RWPE2 (cell line): ENCODE measurements around the gene SYMPK.

Source experiments
- ATAC-seq: fragments of 200-7000 bp; cut with Tn5 transposase; 3 replicates; pipeline ENCODE4 v1.9.1; 2021; ENCODE audit warnings: low read depth
- DNase-seq: peaks from one replicate; pipeline ENCODE4 v3.0.0-alpha.2; 2020; ENCODE audit warnings: low spot score
- H3K27ac ChIP-seq: fragments of 450-650 bp; 2 replicates; pipeline ENCODE4 v1.5.1; 2017; ENCODE audit warnings: mild to moderate bottlenecking; ENCODE audit not compliant: poor library complexity, severe bottlenecking
- H3K27me3 ChIP-seq: fragments of 250-450 bp; sonication (Bioruptor Pico); 2 replicates; pipeline ENCODE4 v1.5.1; 2021; ENCODE audit warnings: mild to moderate bottlenecking, moderate library complexity; ENCODE audit not compliant: insufficient read depth, poor library complexity, severe bottlenecking
- H3K36me3 ChIP-seq: fragments of 250-450 bp; sonication (Bioruptor Pico); 2 replicates; pipeline ENCODE4 v1.5.1; 2020; ENCODE audit warnings: low read depth, mild to moderate bottlenecking, moderate library complexity
- H3K4me1 ChIP-seq: fragments of 250-450 bp; sonication (Bioruptor Pico); 2 replicates; pipeline ENCODE4 v1.5.1; 2021; ENCODE audit warnings: mild to moderate bottlenecking, moderate library complexity; ENCODE audit not compliant: insufficient read depth, poor library complexity, severe bottlenecking
- H3K4me3 ChIP-seq: fragments of 250-450 bp; sonication (Bioruptor Pico); 2 replicates; pipeline ENCODE4 v1.5.1; 2021; ENCODE audit warnings: mild to moderate bottlenecking, moderate library complexity; ENCODE audit not compliant: severe bottlenecking
- H3K9me3 ChIP-seq: fragments of 250-450 bp; sonication (Bioruptor Pico); 2 replicates; pipeline ENCODE4 v1.5.1; 2021; ENCODE audit warnings: mild to moderate bottlenecking, moderate library complexity; ENCODE audit not compliant: severe bottlenecking
- TF ChIP-seq, protein P1 (sequence below): fragments of 450-650 bp; IDR thresholded peaks from one replicate; pipeline ENCODE4 v1.5.1; 2017; ENCODE audit warnings: mild to moderate bottlenecking, moderate library complexity; ENCODE audit not compliant: poor library complexity, severe bottlenecking

The SYMPK gene

DNA sequence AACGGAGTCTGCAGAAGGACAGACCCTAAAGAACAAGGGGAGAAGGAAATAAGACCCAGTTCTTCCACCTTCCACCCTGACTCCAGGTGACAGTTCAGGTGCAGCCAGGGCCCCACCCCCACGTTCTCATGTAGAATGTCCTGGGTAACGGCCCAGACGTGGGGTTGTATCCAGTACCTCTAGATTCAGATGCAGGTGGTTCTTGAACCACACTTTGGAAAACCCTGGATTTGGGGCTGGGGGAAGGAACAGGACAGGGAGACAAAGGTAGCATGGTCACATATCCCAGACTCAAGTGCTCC lies 82.8 kb downstream of the SYMPK start:
- ATAC-seq (no peak), DNase-seq (no peak)
- Histone ChIP-seq H3K4me1 (peaks cover 27% of the 10 kb centered on the region), H3K36me3 (peaks cover 21% of the 10 kb centered on the region), H3K9me3 (no peaks in the 10 kb centered on the region), H3K4me3 (no peak overlapping the region), H3K27ac (no peak overlapping the region), H3K27me3 (no peaks in the 10 kb centered on the region)
- TF ChIP-seq, protein P1, sequence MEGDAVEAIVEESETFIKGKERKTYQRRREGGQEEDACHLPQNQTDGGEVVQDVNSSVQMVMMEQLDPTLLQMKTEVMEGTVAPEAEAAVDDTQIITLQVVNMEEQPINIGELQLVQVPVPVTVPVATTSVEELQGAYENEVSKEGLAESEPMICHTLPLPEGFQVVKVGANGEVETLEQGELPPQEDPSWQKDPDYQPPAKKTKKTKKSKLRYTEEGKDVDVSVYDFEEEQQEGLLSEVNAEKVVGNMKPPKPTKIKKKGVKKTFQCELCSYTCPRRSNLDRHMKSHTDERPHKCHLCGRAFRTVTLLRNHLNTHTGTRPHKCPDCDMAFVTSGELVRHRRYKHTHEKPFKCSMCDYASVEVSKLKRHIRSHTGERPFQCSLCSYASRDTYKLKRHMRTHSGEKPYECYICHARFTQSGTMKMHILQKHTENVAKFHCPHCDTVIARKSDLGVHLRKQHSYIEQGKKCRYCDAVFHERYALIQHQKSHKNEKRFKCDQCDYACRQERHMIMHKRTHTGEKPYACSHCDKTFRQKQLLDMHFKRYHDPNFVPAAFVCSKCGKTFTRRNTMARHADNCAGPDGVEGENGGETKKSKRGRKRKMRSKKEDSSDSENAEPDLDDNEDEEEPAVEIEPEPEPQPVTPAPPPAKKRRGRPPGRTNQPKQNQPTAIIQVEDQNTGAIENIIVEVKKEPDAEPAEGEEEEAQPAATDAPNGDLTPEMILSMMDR = no peak

GRCh38 chr19:45779231-45780145 lies 83.5 kb downstream of the SYMPK start:
- Histone ChIP-seq H3K27me3 (no peaks in the 10 kb centered on the region), H3K27ac (no peak overlapping the region), H3K36me3 (peaks cover 19% of the 10 kb centered on the region), H3K9me3 (no peaks in the 10 kb centered on the region), H3K4me3 (peak overlapping the region; percentile 37), H3K4me1 (peaks cover 27% of the 10 kb centered on the region)
- ATAC-seq = peak; percentile 72
- DNase-seq = peak; percentile 91
- TF ChIP-seq, protein P1 = peak; percentile 78

DNA sequence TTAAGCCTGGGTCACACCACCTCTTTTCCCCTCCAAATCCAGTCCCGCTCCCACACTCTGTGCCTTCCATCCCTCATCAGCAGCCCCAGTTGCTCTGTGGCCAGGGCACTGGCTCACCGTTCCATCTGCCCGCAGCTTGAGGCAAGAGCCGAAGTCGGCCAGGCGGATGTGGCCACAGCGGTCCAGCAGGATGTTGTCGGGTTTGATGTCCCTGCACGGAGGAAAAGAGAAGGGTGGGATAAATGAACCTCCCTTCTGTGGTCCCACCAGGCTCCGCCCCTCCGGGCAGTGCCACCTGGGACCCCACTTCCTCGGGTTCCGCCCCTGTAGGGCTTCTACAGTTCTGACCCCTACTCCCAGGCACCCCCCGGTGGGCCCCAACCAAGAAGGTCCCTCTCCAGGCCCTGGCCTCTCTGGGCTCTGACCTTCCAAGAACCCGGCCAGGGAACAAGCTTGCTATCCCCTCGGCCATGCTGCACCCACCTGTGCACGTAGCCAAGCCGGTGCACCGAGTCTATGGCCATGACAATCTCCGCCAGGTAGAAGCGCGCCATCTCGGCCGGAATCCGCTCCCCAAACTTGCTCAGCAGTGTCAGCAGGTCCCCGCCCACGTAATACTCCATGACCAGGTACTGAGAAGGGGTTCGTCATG lies 84.8 kb downstream of the SYMPK start:
- ATAC-seq (no peak), DNase-seq (no peak)
- TF ChIP-seq, protein P1 = no peak
- Histone ChIP-seq H3K36me3 (peaks cover 21% of the 10 kb centered on the region), H3K4me1 (peaks cover 21% of the 10 kb centered on the region), H3K27me3 (no peaks in the 10 kb centered on the region), H3K9me3 (no peaks in the 10 kb centered on the region), H3K27ac (no peak overlapping the region), H3K4me3 (no peak overlapping the region)

DNA sequence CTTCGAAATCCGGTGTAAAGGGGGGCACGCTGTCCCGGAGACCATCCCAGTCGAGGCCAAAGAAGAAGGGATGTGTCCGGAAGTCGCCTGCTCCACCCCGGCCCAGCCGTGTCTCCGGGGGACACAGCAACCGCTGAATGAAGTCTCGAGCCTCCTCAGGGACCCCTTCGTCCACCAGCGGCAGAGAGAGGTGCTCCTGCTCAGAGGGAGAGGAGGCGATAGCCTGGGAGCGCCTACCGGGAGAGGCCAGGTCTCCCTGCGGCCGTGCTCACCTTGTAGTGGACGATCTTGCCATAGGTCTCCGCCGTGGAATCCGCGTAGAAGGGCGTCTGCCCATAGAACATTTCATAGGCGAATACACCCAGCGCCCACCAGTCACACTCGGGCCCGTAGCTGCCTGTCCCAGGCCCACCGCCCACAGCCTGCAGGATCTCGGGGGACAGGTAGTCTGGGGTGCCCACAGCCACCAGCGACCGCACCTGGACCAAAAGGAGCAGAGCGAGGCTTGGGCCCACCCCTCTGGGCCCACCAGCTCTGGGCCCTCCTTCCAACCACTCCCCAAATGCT lies 85.5 kb downstream of the SYMPK start:
- no peak for ATAC-seq
- H3K36me3 ChIP-seq = peaks cover 21% of the 10 kb centered on the region
- TF ChIP-seq, protein P1 = no peak
- H3K27me3 ChIP-seq = no peaks in the 10 kb centered on the region
- no peak overlapping the region for H3K27ac ChIP-seq
- peaks cover 17% of the 10 kb centered on the region for H3K4me1 ChIP-seq
- no peak for DNase-seq
- H3K9me3 ChIP-seq = no peaks in the 10 kb centered on the region
- no peak overlapping the region for H3K4me3 ChIP-seq
